GM18873 (cell line): ENCODE results near the gene TTYH1.
"Not testable (repeated sequence)": the region's sequence is repeated elsewhere in the genome, so short reads cannot be mapped to it uniquely, and the experiment has no call there.

Experiments
- ATAC-seq: cut with Tn5 transposase; IDR thresholded peaks from one replicate; pipeline ENCODE4 v1.9.1; 2021; ENCODE audit warnings: mild to moderate bottlenecking, moderate library complexity, moderate number of reproducible peaks; ENCODE audit not compliant: unreplicated experiment, low FRiP score

Gene TTYH1

DNA sequence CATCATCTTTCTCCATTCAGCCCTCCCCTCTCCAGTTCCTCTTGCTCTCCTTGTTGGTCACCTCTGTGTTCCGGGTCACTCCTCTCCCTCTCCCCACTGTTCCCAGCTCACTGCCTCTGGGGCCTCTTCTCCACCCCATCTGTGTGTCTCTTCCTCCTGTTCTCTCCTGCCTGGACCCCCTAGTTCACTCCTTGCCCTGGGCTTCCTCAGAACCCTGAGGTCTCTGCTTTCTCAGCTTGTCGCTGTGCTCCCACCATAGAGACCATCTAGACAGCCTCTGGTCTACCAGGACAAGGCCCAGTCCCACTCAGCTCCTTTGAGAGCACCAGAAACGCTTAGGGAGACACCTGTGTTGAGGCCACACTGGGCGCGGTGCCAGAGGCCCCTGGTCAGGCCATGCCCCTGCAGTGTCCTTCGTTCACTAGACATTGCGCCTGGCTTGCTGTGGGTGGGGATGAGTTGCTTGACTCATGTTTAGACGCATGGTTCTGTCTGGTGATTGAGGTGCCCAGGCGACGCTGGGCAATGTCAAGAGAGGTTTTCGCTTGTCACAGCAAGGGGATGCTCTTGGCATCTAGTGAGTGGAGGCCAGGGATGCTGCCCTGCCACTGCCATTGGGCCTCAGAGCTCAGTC lies 43.5 kb downstream of the TTYH1 start:
- no peak for ATAC-seq

DNA sequence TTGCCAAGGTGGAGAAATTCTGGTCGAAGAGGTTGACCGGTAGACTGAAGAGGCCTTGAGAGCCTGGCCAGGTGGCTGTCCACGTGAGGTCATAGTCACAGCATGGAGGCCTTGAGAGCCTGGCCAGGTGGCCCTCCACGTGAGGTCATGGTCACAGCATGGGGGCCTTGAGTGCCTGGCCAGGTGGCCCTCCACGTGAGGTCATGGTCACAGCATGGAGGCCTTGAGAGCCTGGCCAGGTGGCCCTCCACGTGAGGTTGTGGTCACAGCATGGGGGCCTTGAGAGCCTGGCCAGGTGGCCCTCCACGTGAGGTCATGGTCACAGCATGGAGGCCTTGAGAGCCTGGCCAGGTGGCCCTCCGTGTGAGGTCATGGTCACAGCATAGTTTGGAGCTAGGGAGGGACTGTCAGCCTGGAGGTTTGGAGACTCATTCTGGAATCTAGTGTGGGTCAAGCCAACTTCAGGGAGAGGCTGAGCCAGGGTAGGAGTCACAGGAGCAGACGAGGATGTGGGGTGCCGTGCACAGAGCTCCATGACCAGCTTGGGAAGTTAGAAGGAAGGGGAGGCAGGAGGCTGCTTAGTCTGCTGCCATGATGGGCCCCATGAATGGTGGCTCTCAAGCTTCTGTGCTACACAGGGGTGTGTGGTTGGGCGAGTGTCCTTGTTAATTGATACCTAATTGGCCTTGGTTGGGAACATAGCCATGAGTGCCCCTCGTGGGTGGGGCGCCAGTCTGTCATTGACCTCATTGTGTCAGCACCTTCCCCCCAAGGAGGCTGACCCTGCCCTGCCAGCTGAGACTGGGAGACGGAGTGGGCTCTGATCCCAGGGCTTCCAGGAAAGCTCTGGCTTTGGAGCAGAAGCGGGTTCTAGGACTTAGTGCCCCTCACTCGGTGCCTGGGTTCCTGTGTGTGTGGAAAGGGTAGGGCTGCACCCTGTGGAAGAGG lies 44.3 kb downstream of the TTYH1 start:
- ATAC-seq: no peak

DNA sequence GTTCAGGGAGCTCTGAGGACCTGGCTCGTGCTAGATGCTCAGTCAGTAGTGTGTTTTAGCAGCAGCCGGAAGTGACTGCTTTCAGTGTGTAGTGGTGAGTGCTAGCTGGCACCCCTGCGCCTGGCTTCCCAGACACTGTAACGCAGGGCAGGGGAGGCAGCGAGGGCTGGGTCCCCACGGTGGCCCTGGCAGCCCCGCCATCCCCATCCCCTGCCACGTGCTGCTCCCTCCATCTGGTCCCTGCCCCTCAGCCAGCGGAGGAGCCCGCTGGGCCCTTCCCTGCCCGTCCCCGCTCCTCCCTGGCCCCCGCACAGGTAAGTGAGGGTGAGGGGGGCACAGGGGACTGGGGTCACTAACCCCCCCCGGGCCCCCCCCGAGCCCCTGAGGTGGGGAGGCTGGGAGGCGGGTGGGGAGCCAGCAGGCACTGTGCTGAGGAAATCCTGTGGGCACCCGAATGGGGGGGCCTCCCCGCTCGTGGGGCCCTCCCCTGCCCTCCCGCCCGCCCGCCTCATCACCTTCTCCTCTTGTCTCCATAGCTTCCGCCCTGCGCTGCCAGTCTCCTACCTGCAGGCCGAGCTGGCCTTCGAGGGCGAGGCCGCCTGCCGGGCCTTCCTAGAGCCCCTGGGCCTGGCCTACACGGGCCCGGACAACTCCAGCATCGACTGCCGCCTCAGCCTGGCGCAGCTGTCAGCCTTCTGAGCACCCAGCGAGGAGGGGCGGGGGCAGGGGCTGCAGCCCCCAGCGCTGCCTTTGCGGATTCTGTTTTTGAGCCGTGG lies 45.2 kb downstream of the TTYH1 start:
- no peak for ATAC-seq

DNA sequence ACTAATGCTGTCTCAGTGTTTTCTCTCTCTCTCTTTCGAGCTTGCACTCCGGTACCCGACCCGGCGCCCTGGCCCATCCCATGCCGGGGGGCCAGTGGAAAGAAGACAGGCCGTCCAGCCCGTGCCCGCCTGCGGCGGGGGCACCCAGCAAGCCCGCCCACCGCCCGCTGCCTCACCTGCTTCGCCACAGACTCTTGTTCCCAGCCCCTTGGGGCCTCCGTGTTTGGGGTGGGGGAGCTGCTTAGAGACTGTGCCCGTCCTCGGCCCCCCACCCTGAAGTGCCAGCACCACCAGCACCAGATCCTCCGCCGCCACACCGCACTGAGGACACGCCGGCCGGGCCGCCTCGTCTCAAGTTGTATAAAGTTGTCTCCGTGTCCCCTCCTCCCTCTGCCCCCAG lies 45.9 kb downstream of the TTYH1 start:
- no peak for ATAC-seq

DNA sequence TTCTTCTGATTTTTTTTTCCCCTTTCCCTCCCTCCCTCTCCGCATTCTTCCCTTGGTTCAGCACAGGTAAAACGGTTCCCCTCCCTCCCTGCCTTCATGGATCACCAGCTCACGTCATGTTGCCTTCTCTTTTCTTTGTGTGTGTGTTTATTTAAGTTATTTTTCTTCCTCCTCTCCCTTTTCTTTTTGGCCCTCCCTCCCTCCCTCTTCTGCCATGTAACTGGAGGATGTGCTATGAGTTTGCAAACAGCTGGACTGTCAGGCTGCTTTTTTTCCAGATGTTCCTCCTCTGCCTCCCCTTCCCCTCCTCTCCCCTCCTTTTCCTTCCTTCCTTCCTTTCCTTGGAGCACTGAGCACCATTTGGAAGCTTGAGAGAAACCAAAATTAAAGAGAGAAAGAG lies 46.3 kb downstream of the TTYH1 start:
- ATAC-seq: no peak

DNA sequence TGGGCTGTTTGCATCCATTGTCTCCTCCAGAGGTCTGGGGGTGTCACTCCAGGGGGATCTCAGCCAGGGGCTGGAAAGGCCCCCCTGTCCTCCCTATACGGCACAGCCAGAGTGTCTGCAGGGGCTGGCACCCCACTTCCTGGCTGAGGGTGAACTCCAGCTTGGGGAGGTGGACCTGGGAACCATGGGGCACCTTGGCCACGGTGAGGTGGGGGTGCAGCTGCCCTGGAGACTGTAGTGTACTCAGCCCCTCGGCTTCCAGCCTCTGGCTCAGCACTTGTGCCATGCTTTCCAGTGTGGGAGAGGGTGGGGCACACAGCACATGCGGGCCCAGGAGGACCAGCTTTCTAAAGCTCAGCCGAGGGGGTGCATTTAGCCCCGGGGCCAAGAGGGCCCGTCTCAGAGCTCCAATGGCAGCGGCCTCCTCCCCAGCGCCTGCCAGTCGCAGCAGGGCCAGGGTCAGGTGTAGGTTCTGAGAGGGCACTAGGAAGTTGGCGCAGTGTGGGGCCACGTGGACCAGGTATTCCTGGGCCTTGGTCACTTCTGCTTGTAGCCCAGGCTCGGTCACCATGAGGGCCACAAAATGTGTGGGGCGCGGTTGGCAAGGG lies 46.9 kb downstream of the TTYH1 start:
- ATAC-seq: no peak

DNA sequence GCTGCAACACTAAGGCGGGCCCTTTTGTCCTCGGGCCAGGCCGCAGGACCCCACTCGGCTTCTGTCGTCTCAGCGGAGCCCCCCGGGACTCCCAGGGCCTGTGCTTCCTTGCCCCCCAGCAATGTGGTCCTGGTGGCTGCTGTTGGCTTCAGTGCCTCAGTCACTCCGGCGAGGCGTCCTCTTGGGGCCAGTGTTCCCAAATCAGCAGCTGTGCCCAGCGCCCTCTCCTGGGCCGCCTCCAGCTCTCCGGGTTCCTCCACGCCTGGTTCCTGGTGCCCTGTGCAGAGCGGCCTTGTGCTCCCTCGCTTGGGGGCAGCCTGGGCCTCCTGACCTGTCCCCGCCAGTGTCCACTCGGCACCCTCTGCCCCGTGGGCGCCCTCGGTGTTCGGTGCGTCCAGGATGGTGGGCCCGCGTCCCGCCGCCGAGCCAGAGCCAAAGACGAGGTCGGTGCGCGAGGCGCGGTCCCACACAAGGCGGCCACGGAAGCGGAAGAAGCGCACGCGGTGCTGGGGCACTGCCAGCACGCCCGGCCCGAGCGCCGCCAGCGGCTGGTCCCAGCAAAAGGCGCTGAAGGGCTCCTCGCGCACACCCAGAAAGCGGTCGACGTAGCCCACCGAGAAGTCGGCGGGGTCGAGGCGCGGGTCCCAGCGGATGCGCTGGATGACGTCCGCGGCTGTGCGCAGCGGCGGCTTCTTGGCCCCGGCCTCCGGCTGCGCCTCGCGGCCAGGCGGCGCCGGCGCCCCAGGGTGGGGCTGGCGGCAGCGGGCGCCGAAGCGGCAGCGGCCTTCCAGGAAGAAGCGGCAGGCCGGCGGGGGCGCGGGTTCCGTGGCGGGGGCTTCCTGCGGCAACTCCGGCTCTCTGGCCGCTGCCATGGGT lies 47.6 kb downstream of the TTYH1 start:
- ATAC-seq: peak; percentile 12

DNA sequence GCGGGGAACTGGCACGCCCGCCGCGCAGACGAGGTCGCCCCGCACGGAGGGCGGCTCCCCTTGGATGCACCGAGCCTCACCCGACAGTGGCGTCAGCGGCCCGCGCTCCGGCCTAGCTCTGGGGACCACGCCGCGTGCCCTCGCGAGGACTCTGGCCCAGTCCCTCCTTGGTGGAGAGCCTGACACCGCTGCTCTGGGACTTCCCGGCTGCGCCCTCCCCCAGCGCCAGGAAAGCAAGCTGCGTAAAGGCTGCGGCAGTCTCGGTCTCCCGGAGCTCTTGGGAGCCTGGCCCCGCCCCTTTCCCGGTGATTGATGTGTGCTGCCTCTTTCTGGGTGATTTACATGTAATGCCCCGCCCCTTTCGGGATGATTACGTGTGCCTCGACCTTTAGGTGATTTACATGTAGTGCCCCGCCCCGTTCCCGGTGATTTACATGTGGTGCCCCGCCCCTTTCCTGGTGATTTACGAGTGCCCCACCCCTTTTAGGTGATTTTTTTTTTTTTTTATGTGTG lies 48.3 kb downstream of the TTYH1 start, which contains the start of gene LENG9:
Gene LENG9 (minus strand): TSS at position 248 of the 513 bp plus-strand sequence. CDS start 252 bp downstream, outside the sequence.
- peak; percentile 55 for ATAC-seq

DNA sequence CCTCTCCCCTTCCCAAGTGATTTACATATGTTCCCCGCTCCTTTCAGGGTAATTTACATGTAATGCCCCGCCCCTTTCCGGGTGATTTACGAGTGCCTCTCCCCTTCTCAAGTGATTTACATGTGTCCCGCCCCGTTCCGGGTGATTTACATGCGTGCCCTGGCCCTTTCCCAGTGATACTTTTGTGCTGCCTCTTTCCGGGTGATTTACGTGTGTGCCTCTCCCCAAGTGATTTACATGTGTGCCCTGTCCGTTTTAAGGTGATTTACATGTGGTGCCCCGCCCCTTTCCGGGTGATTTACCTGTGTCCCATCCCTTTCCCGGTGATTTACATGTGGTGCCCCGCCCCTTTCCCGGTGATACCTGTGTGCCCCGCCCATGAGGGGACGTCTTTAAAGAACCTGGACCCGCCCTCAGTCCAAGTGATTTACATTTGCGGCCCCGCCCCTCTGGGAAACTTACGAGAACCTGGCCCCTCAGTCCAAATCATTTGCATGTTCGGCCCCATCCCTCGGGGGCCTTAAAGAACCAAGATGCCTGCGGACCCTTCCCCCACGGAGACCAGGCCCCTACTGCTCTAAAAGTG lies 48.9 kb downstream of the TTYH1 start:
- ATAC-seq: peak; percentile 45

DNA sequence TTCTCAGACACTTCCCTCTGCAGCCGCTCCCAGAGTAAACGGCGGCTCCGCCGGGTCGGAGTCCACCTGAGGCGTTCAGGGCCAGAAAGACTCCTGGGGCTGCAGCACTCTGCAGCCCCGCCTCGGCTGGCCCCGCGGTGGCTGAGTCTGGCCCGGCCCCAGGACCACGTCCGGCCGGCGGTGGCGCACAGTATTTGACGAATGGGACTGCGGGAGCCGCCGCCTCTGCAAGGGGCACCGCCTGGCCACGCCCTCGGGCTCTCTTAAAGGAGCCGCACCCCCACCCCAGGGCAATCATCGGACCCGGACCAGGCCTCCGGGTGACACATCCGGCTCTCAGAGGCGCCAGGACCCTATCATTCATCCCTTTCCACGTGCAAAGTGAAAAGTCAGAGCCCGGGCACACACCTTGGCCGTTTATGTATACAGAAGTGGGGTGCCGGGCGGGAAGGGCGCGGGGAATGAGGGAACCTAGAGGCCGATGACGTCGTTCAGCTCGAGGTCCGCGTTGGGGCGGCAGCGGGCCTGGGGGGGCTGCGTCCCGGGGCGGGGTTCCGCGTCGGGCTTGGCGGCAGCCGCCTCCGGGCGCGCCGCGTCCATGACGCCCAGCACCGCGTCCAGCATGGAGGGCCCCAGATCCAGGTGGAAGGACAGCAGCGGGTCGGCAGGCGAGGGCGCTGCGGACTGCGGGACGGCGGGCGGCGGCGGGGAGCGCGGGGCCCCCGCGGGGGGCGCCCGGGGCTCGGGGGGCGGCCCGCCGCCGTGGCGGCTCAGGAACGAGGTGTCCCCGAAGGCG lies 49.6 kb downstream of the TTYH1 start:
- ATAC-seq: peak; percentile 24

DNA sequence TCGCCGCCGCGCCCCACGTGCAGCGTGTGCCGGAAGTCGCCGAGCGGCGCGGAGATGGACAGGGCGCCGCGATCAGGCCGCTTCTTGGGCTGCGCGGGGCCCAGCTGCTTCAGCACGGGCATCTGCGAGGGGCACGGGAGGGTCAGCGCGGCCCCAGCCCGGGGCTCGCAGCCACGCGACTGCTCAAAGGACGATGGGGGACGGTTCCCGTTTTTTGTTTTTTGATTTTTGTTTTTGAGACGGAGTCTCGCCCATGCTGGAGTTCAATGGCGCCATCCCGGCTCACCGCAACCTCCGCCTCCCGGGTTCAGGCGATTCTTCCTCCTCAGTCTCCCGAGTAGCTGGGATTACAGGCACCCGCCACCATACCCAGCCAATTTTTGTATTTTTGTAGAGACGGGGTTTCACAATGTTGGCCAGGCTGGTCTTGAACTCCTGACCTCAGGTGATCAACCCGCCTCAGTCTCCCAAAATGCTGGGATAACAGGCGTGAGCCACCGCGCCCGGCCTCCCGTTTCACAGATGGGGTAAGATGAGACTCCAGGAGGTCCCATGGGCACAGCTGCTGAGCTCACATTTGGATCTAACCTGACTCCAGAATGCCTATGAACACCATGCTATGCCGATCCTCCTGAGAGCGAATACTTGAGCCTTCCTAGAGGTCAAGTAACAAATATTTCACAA lies 50.3 kb downstream of the TTYH1 start:
- ATAC-seq: no peak

DNA sequence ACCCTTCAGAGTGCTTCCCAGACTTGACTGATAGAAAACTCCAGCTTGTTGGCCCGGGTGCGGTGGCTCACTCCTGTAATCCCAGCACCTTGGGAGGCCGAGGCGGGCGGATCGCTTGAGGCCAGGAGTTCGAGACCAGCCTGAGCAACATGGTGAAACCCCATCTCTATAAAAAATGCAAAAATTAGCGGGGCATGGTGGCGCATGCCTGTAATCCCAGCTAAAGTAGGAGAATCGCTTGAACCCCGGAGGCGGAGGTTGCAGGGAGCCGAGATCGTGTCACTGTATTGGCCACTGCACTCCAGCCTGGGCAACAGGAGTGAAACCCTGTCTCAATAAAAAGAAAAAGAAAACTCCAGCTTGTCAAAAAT lies 50.8 kb downstream of the TTYH1 start:
- ATAC-seq: not testable (repeated sequence)

DNA sequence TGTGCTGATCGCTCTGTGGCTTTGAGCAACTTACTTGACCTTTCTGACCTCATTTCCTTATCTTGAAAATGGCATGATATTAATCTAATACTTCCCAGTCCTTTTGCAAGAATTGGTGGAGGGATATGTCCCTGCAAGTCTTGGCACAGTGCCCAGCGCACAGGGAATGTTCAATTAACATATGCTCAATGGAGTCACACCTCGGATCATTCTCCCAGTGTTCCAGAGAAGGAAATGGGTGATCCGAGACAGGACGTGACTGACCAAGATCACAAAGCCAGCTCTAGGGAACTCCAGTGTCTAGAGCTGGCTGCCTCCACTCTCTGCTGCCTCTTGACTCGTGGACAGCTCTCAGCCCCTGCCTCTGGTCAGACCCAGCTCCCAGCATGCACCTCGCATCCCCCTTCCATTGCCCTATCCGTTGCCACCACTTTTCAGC lies 54.3 kb downstream of the TTYH1 start:
- ATAC-seq: no peak

DNA sequence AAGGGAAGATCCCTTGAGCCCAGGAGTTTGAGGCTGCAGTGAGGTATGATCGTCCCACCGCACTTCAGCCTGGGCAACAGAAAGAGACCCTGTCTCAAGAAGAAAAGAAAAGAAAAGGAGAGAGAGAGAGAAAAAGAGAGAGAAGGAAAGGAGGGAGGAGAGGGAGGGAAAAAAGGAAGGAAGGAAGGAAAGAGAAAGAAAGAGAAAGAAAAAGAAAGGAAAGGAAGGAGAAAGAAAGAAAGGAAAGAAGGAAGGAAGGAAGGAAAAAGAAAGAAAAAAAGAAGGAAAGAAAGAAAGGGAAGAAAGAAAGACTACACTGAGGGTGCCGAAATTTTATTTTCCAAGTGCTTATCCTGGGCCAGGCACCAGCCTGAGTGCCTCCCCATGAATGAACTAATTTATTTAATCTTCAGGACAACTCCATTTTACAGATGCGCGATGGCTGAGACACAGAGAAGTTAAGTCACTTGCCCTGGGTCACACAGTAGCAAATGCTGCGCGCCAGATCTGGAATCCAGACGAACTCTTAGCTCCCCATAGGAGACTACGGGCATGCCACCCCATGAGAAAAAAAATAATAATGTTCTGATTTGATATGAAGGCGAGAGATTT lies 55.1 kb downstream of the TTYH1 start:
- ATAC-seq: no peak

DNA sequence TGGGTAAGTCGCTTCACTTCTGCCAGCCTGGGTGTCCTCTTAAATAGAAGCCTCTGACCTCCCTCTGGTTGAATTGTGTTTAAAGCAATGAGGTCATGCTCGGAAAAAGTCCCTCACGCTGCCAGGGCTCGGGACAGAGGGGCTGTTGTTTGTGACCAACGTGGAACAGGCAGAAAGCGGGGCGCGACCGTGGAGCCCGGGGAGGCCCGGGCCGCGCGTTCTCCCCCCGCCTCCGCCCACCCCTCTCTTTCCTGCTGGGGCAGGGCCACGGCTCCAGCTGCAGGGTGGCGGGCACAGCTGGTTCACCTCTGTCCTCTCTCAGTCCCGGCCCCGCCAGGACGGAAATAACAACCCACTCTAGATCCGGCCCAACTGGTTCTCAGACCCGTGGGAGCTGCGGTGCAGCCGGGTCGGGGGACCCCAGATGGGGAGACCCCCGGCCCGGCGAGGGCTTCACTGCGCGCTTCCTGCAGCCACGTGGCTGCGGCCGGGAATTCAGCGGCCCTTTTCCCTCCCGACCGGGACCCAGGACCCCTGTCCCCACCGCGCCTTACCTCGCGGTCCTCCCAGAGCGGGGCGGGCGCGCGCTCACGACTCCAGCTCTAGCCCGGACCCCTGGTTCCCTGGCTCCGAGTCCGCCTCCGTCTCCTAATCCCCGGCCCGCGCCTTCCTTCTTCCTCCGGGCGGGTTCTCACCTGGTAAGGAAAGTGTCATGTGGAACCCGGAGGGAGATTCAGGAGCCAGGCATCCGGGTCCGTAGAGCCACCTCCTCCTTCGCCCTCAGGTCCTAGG lies 55.9 kb downstream of the TTYH1 start:
- ATAC-seq: no peak

DNA sequence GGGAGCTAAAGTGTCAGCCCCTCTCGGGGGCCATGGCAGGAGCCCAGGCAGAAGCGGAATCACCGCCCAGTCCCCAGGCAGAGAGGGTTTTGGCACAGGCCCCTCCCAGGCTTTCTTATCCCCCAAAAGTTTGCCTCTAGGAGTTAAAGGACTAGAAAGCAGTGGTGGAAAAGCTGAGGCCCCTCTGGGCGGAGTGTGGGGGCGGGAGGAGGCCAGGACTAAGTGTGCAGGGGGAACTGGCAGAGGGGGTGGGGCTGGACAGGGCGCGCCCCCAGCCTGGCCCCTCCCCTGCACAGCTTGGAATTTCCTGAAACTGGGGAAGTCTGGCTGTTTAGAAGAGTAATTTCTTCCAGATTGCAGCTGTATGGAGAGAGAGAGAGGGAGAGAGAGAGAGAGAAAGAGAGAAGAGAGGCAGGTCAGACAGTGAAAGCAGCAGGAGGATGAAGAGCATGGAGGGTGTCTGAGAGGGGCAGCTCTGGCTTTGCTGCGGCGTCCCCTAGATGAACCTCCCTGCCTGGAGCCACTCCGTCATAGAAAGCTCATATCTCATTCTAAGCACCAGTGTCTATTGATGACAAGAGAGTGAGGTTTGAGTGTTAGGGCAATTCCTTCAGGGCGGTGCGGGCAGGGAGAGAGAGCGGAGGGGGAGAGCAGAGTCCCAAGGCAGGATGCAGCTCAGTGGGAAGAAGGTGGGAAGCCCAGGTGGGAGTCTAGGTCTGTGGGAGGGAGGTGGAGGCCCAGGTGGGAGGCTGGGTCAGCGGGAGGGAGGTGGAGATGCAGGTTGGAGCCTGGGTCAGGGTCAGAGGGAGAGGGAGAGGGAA lies 58.0 kb downstream of the TTYH1 start, which contains the start of gene CDC42EP5:
Gene CDC42EP5 (minus strand): TSS at position 226 of the 821 bp plus-strand sequence. CDS start 7,749 bp downstream, outside the sequence.
- no peak for ATAC-seq
